Activated T-helper 1 cell treated with Interleukin-2 at 50 U/mL for 16 hours (primary cell): Measurements from ENCODE around the gene RAB11FIP3.
"Not testable (repeated sequence)": the region's sequence is repeated elsewhere in the genome, so short reads cannot be mapped to it uniquely, and the experiment has no call there.

Experiments
- DNase-seq: peaks from one replicate; pipeline ENCODE4 v3.0.0-alpha.2; 2020; ENCODE audit warnings: low read depth

The RAB11FIP3 gene, protein sequence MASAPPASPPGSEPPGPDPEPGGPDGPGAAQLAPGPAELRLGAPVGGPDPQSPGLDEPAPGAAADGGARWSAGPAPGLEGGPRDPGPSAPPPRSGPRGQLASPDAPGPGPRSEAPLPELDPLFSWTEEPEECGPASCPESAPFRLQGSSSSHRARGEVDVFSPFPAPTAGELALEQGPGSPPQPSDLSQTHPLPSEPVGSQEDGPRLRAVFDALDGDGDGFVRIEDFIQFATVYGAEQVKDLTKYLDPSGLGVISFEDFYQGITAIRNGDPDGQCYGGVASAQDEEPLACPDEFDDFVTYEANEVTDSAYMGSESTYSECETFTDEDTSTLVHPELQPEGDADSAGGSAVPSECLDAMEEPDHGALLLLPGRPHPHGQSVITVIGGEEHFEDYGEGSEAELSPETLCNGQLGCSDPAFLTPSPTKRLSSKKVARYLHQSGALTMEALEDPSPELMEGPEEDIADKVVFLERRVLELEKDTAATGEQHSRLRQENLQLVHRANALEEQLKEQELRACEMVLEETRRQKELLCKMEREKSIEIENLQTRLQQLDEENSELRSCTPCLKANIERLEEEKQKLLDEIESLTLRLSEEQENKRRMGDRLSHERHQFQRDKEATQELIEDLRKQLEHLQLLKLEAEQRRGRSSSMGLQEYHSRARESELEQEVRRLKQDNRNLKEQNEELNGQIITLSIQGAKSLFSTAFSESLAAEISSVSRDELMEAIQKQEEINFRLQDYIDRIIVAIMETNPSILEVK

DNA sequence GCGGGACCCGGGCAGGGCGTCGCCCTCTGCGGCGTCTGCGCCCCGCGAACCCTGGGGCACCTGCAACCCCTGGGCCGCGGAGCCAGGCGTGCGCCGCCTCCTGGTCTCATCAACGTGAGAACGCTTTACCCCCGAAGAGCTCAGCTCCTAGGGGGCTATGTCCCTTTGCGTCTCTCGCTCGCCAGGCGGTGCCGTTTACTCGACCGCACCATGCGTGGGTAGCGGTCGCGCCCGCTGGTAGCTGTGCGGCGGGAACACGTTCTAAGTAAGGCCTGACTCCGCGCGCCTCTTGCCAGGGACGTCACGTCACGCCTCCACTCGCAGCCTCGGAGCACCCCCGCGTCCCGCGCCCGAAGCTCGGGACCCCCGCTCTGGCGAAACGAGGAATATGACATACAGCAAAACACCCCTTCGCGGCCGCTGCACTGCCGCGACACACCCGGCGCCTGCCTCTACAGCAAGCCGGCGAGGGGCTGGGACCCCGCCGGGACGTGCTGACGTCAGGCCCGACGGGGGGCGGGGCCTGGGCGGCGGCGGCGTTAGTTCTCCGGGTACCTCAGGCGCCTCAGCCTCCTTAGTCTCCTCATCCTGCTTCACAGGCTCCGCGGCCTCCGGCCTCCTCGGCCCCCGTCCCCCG lies at the start of gene RAB11FIP3:
TSS of gene RAB11FIP3 (plus strand) at position 568 of the 637 bp plus-strand sequence. CDS start 358 bp downstream, outside the sequence.
- DNase-seq = peak; percentile 76

GRCh38 chr16:375927-376816 lies 49.3 kb upstream of the RAB11FIP3 start:
- DNase-seq = no peak

GRCh38 chr16:376817-377418 lies 48.5 kb upstream of the RAB11FIP3 start:
- DNase-seq = no peak

DNA sequence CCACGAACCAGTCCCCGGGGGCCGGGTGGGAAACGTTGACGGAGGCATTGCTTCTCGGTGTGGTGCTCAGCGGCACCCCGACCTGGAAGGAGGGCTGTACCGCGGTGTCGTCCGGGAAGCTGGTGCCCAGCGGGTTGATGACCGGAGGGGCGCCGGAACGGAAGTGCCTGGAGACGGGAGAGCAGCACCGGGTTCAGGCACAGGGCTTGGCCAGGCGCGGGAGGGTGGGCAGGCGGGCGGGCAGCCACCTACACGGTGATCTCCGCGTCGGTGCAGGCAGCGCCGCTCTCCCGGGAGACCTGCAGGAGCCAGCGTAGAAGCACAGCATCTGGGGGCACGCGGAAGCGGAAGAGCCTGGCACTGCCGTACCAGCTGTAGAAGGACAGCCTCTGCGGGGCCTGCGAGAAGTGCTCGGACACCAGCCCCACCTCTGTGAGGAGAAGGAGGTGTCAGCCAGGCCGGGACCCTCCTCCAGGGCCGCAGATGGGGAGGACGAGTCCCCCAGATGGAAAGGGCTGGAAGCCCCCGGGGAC lies 48.0 kb upstream of the RAB11FIP3 start:
- DNase-seq = no peak

DNA sequence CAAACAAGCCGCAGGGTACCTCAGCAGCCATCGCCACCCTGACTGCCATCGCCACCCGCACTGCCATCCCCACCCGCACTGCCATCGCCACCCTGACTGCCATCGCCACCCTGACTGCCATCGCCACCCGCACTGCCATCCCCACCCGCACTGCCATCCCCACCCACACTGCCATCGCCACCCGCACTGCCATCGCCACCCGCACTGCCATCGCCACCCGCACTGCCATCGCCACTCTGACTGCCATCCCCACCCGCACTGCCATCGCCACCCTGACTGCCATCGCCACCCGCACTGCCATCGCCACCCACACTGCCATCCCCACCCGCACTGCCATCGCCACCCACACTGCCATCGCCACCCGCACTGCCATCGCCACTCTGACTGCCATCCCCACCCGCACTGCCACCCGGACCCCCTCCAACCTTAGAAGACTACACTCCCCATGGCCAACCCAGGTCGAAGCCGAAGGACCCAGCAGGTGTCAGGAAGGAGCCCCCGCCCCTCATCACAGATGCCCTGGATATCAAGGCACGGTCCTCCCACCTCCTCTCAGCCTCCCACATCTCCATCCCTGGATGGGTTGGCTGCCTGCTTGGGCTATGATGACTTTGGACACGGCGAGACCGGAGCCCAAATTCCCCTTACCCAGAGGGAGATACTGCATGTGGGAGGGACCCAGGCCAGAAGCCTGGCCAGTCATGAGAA lies 47.2 kb upstream of the RAB11FIP3 start:
- not testable (repeated sequence) for DNase-seq

DNA sequence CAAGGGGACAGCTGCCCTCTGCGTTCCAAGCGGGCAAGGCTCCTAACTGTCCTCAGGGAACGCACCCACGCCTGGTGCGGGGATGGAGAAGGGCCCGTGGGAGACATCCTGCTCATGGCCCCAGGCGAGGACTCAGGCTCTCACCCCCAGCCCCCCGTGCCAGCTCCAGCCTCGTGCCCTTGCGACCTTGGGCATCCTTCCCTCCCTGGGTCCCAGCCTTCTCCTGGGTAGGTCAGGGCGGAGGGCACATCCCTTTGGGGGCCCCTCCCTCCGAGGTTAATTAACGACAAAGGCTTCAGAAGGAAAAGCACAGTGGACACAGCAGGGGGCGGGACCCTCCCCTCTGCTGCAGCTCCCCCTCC lies 46.6 kb upstream of the RAB11FIP3 start:
- DNase-seq = no peak

GRCh38 chr16:379183-379960 lies 46.1 kb upstream of the RAB11FIP3 start:
- DNase-seq = no peak

DNA sequence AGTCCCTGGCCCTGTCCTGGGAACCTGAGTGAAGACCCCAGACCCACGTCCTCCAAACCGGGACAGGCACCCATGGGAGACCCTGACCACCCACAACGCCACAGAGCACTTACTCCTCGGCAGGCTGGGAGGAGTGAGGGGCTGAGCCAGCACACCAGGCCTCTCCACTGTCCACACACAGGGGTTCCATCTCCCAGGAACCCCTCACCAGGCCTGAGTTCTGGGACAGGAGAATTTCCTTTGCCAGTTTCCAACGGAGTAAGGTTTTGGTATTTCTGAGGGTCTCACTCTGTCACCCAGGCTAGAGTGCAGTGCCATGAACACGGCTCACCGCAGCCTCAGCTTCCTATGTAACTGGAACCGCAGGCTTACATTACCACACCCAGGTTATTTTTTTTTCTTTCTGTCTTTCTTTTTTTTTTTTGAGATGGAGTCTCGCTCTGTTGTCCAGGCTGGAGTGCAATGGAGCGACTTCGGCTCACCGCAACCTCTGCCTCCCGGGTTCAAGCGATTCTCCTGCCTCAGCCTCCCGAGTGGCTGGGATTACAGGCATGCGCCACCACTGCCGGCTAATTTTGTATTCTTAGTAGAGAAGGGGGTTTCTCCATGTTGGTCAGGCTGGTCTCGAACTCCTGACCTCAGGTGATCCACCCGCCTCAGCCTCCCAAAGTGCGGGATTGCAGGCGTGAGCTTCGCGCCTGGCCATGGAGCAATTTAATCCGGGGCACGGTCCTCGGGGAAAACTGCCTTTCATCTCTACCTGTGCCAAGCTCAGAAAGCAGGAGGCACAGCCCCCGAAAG lies 45.3 kb upstream of the RAB11FIP3 start:
- DNase-seq = no peak

- DNase-seq = no peak
Observed at GRCh38 chr16:380762-381011, 44.8 kb upstream of the RAB11FIP3 start.

- no peak for DNase-seq
Observed at GRCh38 chr16:381012-381788, 44.2 kb upstream of the RAB11FIP3 start.

- DNase-seq = peak; percentile 58
Observed at GRCh38 chr16:381789-382717, 43.4 kb upstream of the RAB11FIP3 start, which contains the start of gene PGAP6. Gene PGAP6 (minus strand): TSS chr16:381978. CDS start chr16:381821, 157 bp downstream.

DNA sequence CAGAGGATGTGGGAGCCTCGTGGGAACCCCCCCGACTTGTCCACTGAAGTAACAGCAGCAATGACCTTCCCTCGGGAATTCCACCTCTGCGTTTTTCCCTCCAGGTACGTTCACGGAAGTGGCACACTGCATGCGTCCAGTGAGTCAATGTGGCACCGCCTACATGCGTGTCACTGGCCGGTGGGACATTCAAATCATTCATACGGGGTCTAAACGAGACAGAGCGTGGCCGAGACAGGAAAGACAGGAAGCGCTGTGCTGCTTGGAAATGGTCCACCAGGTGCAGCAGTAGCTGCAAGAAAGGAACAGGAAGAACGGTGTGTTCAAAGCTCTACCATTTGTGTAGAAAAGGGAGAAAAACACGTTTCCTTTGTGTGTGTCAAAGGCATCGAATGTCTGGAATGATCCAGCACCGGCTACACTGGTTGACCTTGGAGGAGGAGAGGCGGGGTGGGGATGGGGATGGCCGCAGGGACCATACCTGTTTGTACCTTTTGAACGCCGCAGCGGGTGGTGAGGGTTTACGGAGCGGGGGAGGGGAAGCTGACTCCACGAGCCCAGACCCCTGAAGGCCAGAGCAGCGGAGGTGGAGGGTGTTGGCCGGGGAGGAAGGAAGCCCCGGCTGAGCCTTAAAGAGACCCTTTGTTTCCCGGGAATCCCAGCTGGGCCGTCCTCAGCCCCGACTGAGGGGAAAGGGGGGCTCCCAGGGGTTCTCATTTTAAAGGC lies 42.0 kb upstream of the RAB11FIP3 start:
- no peak for DNase-seq

DNA sequence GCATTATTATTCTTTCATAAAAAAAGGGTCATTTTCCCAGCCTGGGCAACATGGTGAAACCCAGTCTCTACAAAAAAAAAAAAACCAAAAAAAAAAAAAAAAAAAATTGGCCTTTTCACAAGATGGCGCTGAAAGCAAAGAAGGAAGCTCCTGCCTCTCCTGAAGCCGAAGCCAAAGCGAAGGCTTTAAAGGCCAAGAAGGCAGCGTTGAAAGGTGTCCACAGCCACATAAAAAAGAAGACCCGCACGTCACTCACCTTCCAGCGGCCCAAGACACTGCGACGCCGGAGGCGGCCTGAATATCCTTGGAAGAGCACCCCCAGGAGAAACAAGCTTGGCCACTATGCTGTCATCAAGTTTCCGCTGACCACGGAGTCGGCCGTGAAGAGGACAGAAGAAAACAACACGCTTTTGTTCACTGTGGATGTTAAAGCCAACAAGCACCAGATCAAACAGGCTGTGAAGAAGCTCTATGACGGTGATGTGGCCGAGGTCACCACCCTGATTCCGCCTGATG lies 38.8 kb upstream of the RAB11FIP3 start:
- no peak for DNase-seq

DNA sequence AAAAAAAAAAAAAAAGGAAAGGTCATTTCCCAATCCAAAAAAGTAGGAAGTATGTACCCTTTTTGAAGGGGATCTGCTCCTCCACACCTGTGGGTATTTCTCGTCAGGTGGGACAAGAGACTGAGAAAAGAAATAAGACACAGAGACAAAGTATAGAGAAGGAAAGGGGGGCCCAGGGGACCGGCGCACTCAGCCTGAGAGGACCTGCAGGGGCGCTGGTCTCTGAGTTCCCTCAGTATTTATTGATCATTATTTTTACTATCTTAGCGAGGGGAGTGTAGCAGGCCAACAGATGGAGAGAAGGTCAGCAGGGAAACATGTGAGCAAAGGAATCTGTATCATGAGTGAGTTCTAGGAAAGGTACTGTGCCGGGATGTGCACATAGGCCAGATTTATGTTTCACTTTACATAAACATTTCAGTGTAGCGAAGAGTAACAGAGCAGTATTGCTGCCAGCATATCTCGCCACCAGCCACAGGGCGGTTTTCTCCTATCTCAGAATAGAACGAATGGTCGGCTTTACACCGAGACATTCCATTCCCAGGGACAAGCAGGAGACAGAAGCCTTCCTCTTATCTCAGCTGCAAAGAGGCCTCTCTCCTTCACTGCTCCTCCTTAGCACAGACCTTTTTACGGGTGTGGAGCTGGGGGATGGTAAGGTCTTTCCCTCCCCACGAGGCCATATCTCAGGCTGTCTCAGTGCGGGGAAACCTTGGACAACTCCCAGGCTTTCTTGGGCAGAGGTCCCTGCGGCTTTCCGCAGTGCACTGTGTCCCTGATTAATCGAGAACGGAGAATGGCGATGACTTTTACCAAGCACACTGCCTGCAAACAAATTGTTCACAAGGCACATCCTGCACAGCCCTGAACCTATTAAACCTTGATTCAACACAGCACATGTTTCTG lies 37.4 kb upstream of the RAB11FIP3 start:
- not testable (repeated sequence) for DNase-seq

GRCh38 chr16:389352-389751 lies 36.1 kb upstream of the RAB11FIP3 start:
- DNase-seq = no peak
